CD4-positive, alpha-beta memory T cell (primary cell): ENCODE measurements around the gene PILRB. TPM values are rescaled to one million over a fixed set of nuclear protein-coding genes. Genes with fewer than 3 reads are reported as not detected.
"Not testable (repeated sequence)": the region's sequence is repeated elsewhere in the genome, so short reads cannot be mapped to it uniquely, and the experiment has no call there.

Experiments
- CTCF ChIA-PET: fragments of 350-600 bp; sonication (Branson Sonifier 250); formaldehyde crosslinking; loops from one replicate; lab custom pipeline; 2021; ENCODE audit warnings: inconsistent platforms; ENCODE audit not compliant: partially characterized antibody; lab: Charles Lee
- POLR2A ChIA-PET: fragments of 350-600 bp; sonication (Branson Sonifier 250); formaldehyde crosslinking; loops from one replicate; lab custom pipeline; 2021; ENCODE audit not compliant: partially characterized antibody; lab: Charles Lee
- DNase-seq, 5 donors: peaks; one replicate each; pipeline versions ENCODE4 v3.0.0 to v3.0.0-alpha.2; 2020 to 2022; ENCODE audit warnings: mixed read lengths in 1 of 5
- H3K27ac ChIP-seq: one replicate; pipeline ENCODE4 v1.7.0; 2013; ENCODE audit warnings: low read depth, low read length
- H3K27me3 ChIP-seq: 2 replicates; pipeline ENCODE4 v1.7.0; 2013; ENCODE audit warnings: mild to moderate bottlenecking, low read length, moderate library complexity; ENCODE audit not compliant: insufficient read depth
- H3K36me3 ChIP-seq: 2 replicates; pipeline ENCODE4 v1.7.0; 2013; ENCODE audit warnings: mild to moderate bottlenecking, low read length, moderate library complexity; ENCODE audit not compliant: insufficient read depth
- H3K4me1 ChIP-seq: 2 replicates; pipeline ENCODE4 v1.7.0; 2013; ENCODE audit warnings: mild to moderate bottlenecking, low read length, moderate library complexity; ENCODE audit not compliant: insufficient read depth
- H3K4me3 ChIP-seq, 2 donors: one replicate each; pipeline ENCODE4 v1.7.0; 2013; ENCODE audit warnings: low read length in 2 of 2, mild to moderate bottlenecking in 1 of 2
- H3K9me3 ChIP-seq, 2 donors: one replicate each; pipeline ENCODE4 v1.7.0; 2013; ENCODE audit warnings: low read length in 2 of 2, control low read depth in 1 of 2; ENCODE audit not compliant: control insufficient read depth in 1 of 2
- H3K27ac Mint-ChIP-seq, 7 donors: one replicate each; pipeline ENCODE4 v1.8.0; 2020 to 2021; ENCODE audit warnings: mixed read lengths in 7 of 7, mild to moderate bottlenecking in 6 of 7, inconsistent platforms in 3 of 7, moderate library complexity in 3 of 7
- H3K27me3 Mint-ChIP-seq, 2 donors: one replicate each; pipeline ENCODE4 v1.8.0; 2020 to 2021; ENCODE audit warnings: mixed read lengths in 2 of 2
- H3K36me3 Mint-ChIP-seq, 2 donors: one replicate each; pipeline ENCODE4 v1.8.0; 2020 to 2021; ENCODE audit warnings: mixed read lengths in 2 of 2, inconsistent platforms in 1 of 2, mild to moderate bottlenecking in 1 of 2
- H3K4me1 Mint-ChIP-seq, 4 donors: one replicate each; pipeline ENCODE4 v1.8.0; 2020 to 2021; ENCODE audit warnings: mixed read lengths in 4 of 4, mild to moderate bottlenecking in 1 of 4
- H3K4me3 Mint-ChIP-seq, 8 donors: one replicate each; pipeline ENCODE4 v1.8.0; 2020 to 2021; ENCODE audit warnings: mixed read lengths in 8 of 8, mild to moderate bottlenecking in 7 of 8, moderate library complexity in 6 of 8, inconsistent platforms in 3 of 8
- H3K9me3 Mint-ChIP-seq, 8 donors: one replicate each; pipeline ENCODE4 v1.8.0; 2020 to 2021; ENCODE audit warnings: mixed read lengths in 8 of 8, mild to moderate bottlenecking in 5 of 8, inconsistent platforms in 3 of 8, moderate library complexity in 1 of 8
- intact Hi-C: fragments of 100-400 bp; cut with micrococcal nuclease; formaldehyde crosslinking; loops from one replicate; pipeline ENCODE4 v1.15.1; 2023
- polyA plus RNA-seq, 2 donors: library from polyadenylated mRNA; unstranded; fragments of 300-500 nt; fragmentation: Illumina TruSeq; gene quantifications; one replicate each; pipeline ENCODE4 v1.2.3, GENCODE V29; 2021
- total RNA-seq, 2 experiments: library from RNA; stranded (reverse); gene quantifications; one replicate each; pipeline ENCODE4 v1.2.3, GENCODE V29; 2021

The PILRB gene
- total and polyA plus RNA-seq, 4 experiments from 2014 or later, result 1.1 to 117 (median 54.7) TPM

DNA sequence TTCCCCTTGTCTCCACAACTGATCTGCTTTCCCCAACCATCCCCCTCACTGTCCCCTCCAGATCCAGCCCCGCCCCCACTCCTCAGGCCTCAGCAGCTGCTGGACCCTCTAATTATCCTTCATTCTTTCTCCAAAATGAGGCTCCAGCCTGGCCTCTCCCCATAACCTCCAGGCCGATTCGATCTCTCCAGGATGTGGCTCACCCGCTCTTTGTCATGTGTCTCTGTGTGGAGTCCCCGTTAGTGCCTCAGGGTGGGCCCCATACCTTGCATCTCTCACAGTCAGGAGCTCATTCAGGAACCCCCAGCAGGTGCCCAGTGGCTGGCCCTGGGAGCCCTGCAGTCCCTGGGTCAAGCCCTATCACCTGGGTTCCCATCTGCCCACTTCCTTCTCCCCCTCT is 16.7 kb downstream of the PILRB start:
- intact Hi-C loops, result no loop called here
- no peak overlapping the region for H3K4me3 ChIP-seq

DNA sequence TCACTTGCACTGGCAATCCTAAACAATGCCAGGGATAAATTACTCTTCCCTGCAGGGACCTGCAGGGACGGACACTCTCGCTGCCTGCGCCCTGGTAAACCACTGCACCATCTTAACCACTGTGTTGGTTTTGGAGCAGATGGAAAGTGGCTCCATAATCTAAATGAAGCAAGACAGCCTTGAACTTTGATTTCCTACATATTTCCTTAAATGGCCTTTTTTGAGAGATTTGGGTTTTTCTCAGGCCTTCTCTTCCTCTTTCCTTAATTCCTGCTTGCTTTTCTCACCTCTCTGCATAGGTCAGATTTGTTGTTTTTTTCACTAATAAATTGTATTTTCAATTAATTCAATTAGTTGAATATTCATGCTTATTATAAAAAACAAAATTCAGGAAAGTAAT is 18.1 kb downstream of the PILRB start:
- Mint-ChIP-seq H3K4me3 (no peak overlapping the region), H3K27ac (no peak overlapping the region), H3K9me3 (no peaks in the 10 kb centered on the region), H3K27me3 (no peaks in the 10 kb centered on the region), H3K4me1 (peaks cover 0 to 5% (median 2%) of the 10 kb centered on the region in 4 donors), H3K36me3 (peaks cover 0 to 5% of the 10 kb centered on the region in 2 donors)
- H3K27me3 ChIP-seq, result no peaks in the 10 kb centered on the region
- intact Hi-C loops, result no loop called here
- no peak for DNase-seq
- no peaks in the 10 kb centered on the region for H3K9me3 ChIP-seq
- no peaks in the 10 kb centered on the region for H3K4me1 ChIP-seq
- no peak overlapping the region for H3K27ac ChIP-seq
- no peaks in the 10 kb centered on the region for H3K36me3 ChIP-seq
- ChIA-PET CTCF (interaction anchor here (0.6 kb wide), 1 partner anchor 1071 kb away, joined by 3 read pairs; no protein-coding TSS in a partner anchor), POLR2A (no interaction called here)
- no peak overlapping the region for H3K4me3 ChIP-seq

More for the DNA sequence above, 16.7 kb downstream of the PILRB start:
- CTCF ChIA-PET, result no interaction called here
- Mint-ChIP-seq H3K4me1 (peaks cover 0 to 5% (median 2%) of the 10 kb centered on the region in 4 donors), H3K36me3 (peaks cover 0 to 5% of the 10 kb centered on the region in 2 donors), H3K27ac (peak overlapping the region in 1 of 7 donors; percentile 24), H3K9me3 (no peaks in the 10 kb centered on the region), H3K27me3 (no peaks in the 10 kb centered on the region), H3K4me3 (no peak overlapping the region)
- no peaks in the 10 kb centered on the region for H3K9me3 ChIP-seq
- POLR2A ChIA-PET, result no interaction called here
- H3K27me3 ChIP-seq, result no peaks in the 10 kb centered on the region
- H3K36me3 ChIP-seq, result no peaks in the 10 kb centered on the region
- no peak overlapping the region for H3K27ac ChIP-seq
- no peak for DNase-seq
- no peaks in the 10 kb centered on the region for H3K4me1 ChIP-seq

DNA sequence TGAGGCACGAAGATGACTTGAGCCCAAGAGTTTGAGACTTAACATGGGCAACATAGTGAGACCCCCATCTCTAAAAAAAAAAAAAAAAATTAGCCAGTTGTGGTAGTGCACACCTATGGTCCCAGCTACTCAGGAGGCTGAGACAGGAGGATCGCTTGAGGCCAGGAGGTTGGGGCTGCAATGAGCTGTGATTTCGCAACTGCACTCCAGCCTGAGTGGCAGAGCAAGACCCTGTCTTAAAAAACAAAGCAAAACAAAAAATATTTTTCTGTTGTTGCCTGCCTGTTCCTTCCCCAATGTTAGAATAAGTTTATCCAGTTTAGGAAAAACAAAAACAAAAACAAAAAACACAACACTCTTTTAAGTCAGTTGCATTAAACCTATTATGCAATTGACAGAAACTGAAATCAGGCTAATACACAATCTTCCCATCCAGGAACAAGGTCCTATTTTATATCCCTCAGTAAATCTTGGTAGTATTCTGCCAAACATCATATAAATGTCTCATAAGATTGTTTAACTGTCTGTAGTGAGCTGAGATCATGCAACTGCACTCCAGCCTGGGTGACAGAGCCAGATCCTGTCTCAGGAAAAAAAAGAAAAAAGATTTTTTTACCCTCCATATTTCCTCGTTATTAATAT is 20.3 kb downstream of the PILRB start:
- no peak overlapping the region for H3K27ac Mint-ChIP-seq
- H3K9me3 Mint-ChIP-seq, result peaks cover 0 to 1% (median 0%) of the 10 kb centered on the region in 8 donors
- H3K27ac ChIP-seq, result no peak overlapping the region
- no peaks in the 10 kb centered on the region for H3K4me1 ChIP-seq
- peaks cover 0 to 5% (median 2%) of the 10 kb centered on the region in 4 donors for H3K4me1 Mint-ChIP-seq
- POLR2A ChIA-PET, result no interaction called here
- H3K36me3 Mint-ChIP-seq, result peaks cover 0 to 5% of the 10 kb centered on the region in 2 donors
- intact Hi-C loops, result no loop called here
- H3K4me3 ChIP-seq, result no peak overlapping the region
- no peak overlapping the region for H3K4me3 Mint-ChIP-seq
- H3K27me3 ChIP-seq, result no peaks in the 10 kb centered on the region
- CTCF ChIA-PET, result interaction anchor here (0.6 to 0.7 kb wide), 2 partner anchors 30 to 523 kb away, joined by 4 read pairs; no protein-coding TSS in a partner anchor
- no peaks in the 10 kb centered on the region for H3K27me3 Mint-ChIP-seq
- no peaks in the 10 kb centered on the region for H3K9me3 ChIP-seq
- H3K36me3 ChIP-seq, result no peaks in the 10 kb centered on the region
- DNase-seq, result no peak

DNA sequence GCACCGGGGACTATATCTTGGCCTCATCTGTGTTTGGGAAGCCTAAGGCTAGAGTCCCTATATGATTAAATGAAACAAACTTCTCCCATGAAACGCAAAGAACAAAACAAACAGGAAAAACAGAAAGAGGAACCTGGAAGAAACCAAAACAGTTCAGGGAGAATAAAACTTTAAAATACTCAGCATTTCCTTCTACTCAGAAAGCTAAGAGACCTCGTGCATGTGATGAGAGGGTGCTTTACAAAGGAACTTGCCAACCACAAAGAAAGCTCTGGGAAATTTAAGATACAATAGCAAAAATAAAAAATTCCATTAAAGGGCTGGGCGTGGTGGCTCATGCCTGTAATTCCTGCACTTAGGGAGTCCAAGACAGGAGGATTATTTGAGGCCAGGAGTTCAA is 22.3 kb downstream of the PILRB start:
- peaks cover 0 to 5% of the 10 kb centered on the region in 2 donors for H3K36me3 Mint-ChIP-seq
- no peak for DNase-seq
- H3K9me3 Mint-ChIP-seq, result peaks cover 0 to 2% (median 0%) of the 10 kb centered on the region in 8 donors
- H3K4me3 Mint-ChIP-seq, result no peak overlapping the region
- POLR2A ChIA-PET, result no interaction called here
- no peaks in the 10 kb centered on the region for H3K9me3 ChIP-seq
- no peaks in the 10 kb centered on the region for H3K36me3 ChIP-seq
- H3K4me3 ChIP-seq, result no peak overlapping the region
- CTCF ChIA-PET, result interaction anchor here (0.6 to 0.9 kb wide), 3 partner anchors 10 to 763 kb away, joined by 3 read pairs; no protein-coding TSS in a partner anchor
- no peaks in the 10 kb centered on the region for H3K27me3 ChIP-seq
- H3K27ac Mint-ChIP-seq, result peak overlapping the region in 1 of 7 donors; percentile 78
- no peaks in the 10 kb centered on the region for H3K4me1 ChIP-seq
- intact Hi-C loops, result no loop called here
- no peaks in the 10 kb centered on the region for H3K27me3 Mint-ChIP-seq
- H3K27ac ChIP-seq, result no peak overlapping the region
- H3K4me1 Mint-ChIP-seq, result peaks cover 0 to 4% (median 0%) of the 10 kb centered on the region in 4 donors

DNA sequence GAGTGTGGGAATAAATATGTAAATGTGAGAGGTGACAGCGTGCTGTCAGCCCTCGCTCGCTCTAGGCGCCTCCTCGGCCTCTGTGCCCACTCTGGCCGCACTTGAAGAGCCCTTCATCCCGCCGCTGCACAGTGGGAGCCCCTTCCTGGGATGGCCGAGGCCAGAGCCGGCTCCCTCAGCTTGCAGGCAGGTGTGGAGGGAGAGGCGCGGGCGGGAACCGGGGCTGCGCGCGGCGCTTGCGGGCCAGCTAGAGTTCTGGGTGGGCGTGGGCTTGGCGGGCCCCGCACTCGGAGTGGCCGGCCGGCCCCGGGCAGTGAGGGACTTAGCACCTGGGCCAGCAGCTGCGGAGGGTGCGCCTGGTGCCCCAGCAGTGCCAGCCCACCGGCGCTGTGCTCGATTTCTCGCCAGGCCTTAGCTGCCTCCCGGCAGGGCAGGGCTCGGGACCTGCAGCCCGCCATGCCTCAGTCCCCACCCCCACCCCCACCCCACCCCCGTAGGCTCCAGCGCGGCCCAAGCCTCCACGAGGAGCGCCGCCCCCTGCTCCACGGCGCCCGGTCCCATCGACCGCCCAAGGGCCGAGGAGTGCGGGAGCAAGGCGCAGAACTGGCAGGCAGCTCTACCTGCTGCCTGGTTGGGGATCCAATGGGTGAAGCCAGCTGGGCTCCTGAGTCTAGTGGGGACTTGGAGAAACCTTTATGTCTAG is 23.8 kb downstream of the PILRB start:
- intact Hi-C loops, H3K36me3 ChIP-seq, H3K27me3 Mint-ChIP-seq, H3K27me3 ChIP-seq, H3K27ac Mint-ChIP-seq, H3K4me1 Mint-ChIP-seq, H3K4me1 ChIP-seq, DNase-seq, H3K36me3 Mint-ChIP-seq, H3K4me3 ChIP-seq, H3K9me3 ChIP-seq, H3K4me3 Mint-ChIP-seq, H3K9me3 Mint-ChIP-seq, H3K27ac ChIP-seq: not testable (repeated sequence)
- CTCF ChIA-PET, result interaction anchor here (0.7 kb wide), 1 partner anchor 122 kb away, joined by 3 read pairs; no protein-coding TSS in a partner anchor
- POLR2A ChIA-PET, result interaction anchor here (1.4 kb wide), 1 partner anchor 47 kb away, joined by 3 read pairs; the partner anchor contains the start of gene ZCWPW1

DNA sequence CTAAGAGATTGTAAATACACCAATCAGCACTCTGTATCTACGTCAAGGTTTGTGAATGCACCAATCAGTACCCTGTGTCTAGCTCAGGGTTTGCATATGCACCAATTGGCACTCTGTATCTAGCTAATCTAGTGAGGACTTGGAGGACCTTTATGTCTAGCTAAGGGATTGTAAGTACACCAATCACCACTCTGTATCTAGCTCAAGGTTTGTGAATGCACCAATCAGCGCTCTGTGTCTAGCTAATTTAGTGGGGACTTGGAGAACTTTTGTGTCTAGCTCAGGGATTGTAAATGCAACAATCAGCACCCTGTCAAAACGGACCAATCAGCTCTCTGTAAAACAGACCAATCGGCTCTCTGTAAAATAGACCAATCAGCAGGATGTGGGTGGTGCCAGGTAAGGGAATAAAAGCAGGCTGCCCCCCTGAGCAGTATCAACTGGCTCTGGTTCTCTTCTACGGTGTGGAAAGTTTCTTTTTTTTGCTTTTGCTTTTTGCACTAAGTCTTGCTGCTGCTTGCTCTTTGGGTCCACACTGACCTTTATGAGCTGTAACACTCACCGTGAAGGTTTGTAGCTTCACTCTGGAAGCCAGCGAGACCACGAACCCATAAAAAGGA is 24.4 kb downstream of the PILRB start:
- H3K4me3 ChIP-seq, H3K4me1 Mint-ChIP-seq, CTCF ChIA-PET, H3K9me3 ChIP-seq, intact Hi-C loops, H3K4me3 Mint-ChIP-seq, H3K27me3 Mint-ChIP-seq, H3K36me3 ChIP-seq, H3K27ac ChIP-seq, H3K27ac Mint-ChIP-seq, H3K27me3 ChIP-seq, H3K9me3 Mint-ChIP-seq, H3K36me3 Mint-ChIP-seq, DNase-seq, H3K4me1 ChIP-seq: not testable (repeated sequence)
- POLR2A ChIA-PET, result interaction anchor here (1.4 kb wide), 1 partner anchor 46 kb away, joined by 3 read pairs; the partner anchor contains the start of gene ZCWPW1
